Osteoblast (primary cell): Measurements from ENCODE around the gene GPATCH3. TPM values are rescaled to one million over a fixed set of nuclear protein-coding genes. Genes with fewer than 3 reads are reported as not detected.

Experiments used
- DNase-seq: peaks from one replicate; pipeline ENCODE4 v3.0.0; 2011; ENCODE audit warnings: low spot score, mixed read lengths; ENCODE audit not compliant: insufficient read length; ENCODE audit errors: missing footprints
- H2AFZ ChIP-seq: 2 replicates; pipeline ENCODE4 v1.6.0; 2011; ENCODE audit warnings: mild to moderate bottlenecking, low read length
- H3K27ac ChIP-seq: 2 replicates; pipeline ENCODE4 v1.5.1; 2011; ENCODE audit warnings: mild to moderate bottlenecking, low read depth, low read length, moderate library complexity
- H3K27me3 ChIP-seq: 2 replicates; pipeline ENCODE4 v1.6.0; 2012; ENCODE audit warnings: mild to moderate bottlenecking, control low read depth, inconsistent platforms, low read length, moderate library complexity; ENCODE audit not compliant: insufficient read depth
- H3K36me3 ChIP-seq: 2 replicates; pipeline ENCODE4 v1.5.1; 2011; ENCODE audit warnings: mild to moderate bottlenecking, low read length, control low read depth, moderate library complexity; ENCODE audit not compliant: insufficient read depth
- H3K4me1 ChIP-seq: 2 replicates; pipeline ENCODE4 v1.5.1; 2011; ENCODE audit warnings: mild to moderate bottlenecking, low read length, control low read depth, moderate library complexity; ENCODE audit not compliant: insufficient read depth
- H3K4me2 ChIP-seq: 2 replicates; pipeline ENCODE4 v1.6.0; 2011; ENCODE audit warnings: mild to moderate bottlenecking, low read length; ENCODE audit not compliant: insufficient read depth
- H3K4me3 ChIP-seq: fragments of 200-600 bp; sonication (generic); 3 replicates; pipeline ENCODE4 v1.5.1; 2012; ENCODE audit warnings: mild to moderate bottlenecking, low read length, inconsistent platforms; ENCODE audit not compliant: insufficient read depth
- H3K79me2 ChIP-seq: 2 replicates; pipeline ENCODE4 v1.6.0; 2012; ENCODE audit warnings: mild to moderate bottlenecking, low read length, control low read depth, inconsistent platforms; ENCODE audit not compliant: insufficient read depth
- H3K9me3 ChIP-seq: 2 replicates; pipeline ENCODE4 v1.5.1; 2011; ENCODE audit warnings: low read depth, low read length, control low read depth
- H4K20me1 ChIP-seq: 2 replicates; pipeline ENCODE4 v1.6.0; 2012; ENCODE audit warnings: mild to moderate bottlenecking, low read length, control low read depth; ENCODE audit not compliant: insufficient read depth
- total RNA-seq: library from RNA; depleted of rRNA; stranded (reverse); fragments of >200 nt; gene quantifications from 2 replicates; pipeline ENCODE4 v1.2.3, GENCODE V29; 2012
- TF ChIP-seq, protein P1 (sequence below): IDR thresholded peaks from 2 replicates; pipeline ENCODE4 v1.5.1; 2011; ENCODE audit warnings: mild to moderate bottlenecking, low read depth, low read length, moderate library complexity; ENCODE audit errors: extremely low read depth

Gene GPATCH3
- total RNA-seq, 1 donor: 10.9 TPM

DNA sequence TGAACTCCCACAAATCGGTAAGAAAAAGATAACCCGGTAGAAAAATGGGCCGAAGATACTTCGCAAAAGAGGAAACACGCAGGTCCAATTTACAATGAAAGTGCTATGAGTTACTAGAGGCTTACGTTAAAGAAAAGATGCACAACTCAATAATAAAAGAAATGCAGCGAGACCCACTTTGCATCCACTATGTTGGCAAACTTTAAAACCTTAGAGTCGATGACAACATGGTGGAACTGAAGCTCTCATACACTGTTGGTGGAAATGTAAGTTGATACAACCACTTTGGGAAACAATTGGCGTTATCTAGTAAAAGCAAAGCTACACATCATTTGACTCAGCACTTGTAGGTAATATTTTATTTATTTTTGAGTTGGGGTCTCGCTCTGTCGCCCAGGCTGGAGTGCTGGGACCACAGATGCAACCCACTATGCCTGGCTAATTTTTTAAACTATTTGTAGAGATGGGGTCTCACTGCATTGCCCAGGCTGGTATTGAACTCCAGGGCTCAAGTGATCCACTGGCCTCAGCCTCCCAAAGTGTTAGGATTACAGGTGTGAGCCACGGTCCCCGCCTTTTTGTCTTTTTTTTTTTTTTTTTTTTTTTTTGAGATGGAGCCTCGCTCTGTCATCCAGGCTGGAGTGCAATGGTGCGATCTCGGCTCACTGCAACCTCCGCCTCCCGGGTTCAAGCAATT lies 696 bp upstream of the GPATCH3 start:
- peak overlapping the region; percentile 86 for H2AFZ ChIP-seq
- peak overlapping the region; percentile 99 for H3K4me2 ChIP-seq
- H3K79me2 ChIP-seq: peaks cover 40% of the 10 kb centered on the region
- no peaks in the 10 kb centered on the region for H4K20me1 ChIP-seq
- peaks cover 16% of the 10 kb centered on the region for H3K4me1 ChIP-seq
- H3K36me3 ChIP-seq: peaks cover 15% of the 10 kb centered on the region
- H3K9me3 ChIP-seq: no peaks in the 10 kb centered on the region
- no peaks in the 10 kb centered on the region for H3K27me3 ChIP-seq
- peak overlapping the region; percentile 82 for H3K27ac ChIP-seq
- peak overlapping the region; percentile 98 for H3K4me3 ChIP-seq
- TF ChIP-seq, protein P1, sequence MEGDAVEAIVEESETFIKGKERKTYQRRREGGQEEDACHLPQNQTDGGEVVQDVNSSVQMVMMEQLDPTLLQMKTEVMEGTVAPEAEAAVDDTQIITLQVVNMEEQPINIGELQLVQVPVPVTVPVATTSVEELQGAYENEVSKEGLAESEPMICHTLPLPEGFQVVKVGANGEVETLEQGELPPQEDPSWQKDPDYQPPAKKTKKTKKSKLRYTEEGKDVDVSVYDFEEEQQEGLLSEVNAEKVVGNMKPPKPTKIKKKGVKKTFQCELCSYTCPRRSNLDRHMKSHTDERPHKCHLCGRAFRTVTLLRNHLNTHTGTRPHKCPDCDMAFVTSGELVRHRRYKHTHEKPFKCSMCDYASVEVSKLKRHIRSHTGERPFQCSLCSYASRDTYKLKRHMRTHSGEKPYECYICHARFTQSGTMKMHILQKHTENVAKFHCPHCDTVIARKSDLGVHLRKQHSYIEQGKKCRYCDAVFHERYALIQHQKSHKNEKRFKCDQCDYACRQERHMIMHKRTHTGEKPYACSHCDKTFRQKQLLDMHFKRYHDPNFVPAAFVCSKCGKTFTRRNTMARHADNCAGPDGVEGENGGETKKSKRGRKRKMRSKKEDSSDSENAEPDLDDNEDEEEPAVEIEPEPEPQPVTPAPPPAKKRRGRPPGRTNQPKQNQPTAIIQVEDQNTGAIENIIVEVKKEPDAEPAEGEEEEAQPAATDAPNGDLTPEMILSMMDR: no peak
- no peak for DNase-seq

DNA sequence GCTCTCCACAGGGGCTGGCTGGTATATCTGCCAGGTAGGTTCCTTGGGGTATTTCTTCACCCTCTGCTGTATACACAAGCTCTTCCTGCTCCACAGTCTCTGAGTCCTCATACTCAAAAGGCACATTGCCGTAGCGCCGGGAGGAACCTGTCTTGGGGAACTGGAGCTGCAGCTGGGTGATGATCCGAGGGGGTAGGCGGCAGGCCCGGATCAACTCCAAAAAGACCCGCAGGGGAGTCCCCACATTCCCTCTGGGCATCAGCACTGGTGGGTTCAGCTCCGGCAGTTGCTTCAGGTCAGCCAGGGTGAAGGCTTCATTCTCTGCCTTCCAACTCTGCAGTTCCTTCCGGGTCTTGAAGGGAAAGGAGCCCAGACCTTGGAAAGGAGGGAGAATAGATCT lies 2.9 kb downstream of the GPATCH3 start:
- no peak overlapping the region for H2AFZ ChIP-seq
- H3K4me3 ChIP-seq: no peak overlapping the region
- no peak for DNase-seq
- H3K36me3 ChIP-seq: peaks cover 39% of the 10 kb centered on the region
- peaks cover 16% of the 10 kb centered on the region for H3K4me1 ChIP-seq
- no peak overlapping the region for H3K4me2 ChIP-seq
- H3K9me3 ChIP-seq: no peaks in the 10 kb centered on the region
- peaks cover 57% of the 10 kb centered on the region for H3K79me2 ChIP-seq
- no peak overlapping the region for H3K27ac ChIP-seq
- no peaks in the 10 kb centered on the region for H3K27me3 ChIP-seq
- TF ChIP-seq, protein P1: no peak
- no peaks in the 10 kb centered on the region for H4K20me1 ChIP-seq

DNA sequence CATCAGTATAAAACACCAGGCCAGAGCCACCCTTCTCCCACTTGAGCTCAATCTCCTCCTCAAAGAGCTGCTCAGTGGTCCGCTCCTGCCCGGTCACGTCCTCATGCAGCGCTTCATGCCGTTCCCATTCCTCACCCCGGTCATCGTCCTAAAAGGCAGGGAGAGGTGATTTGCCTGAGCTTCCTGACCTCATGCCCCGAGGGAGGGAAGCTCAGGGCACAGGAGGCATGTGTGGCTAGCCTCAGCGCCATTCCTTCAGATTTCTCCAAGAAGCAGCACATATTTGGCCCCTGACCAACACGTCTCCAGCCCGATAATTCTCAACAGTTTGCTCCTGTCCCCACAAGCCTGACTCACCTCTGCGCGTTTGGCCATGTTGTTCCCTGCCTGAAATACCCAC lies 6.0 kb downstream of the GPATCH3 start:
- no peak overlapping the region for H3K4me2 ChIP-seq
- peaks cover 3% of the 10 kb centered on the region for H4K20me1 ChIP-seq
- H3K27me3 ChIP-seq: no peaks in the 10 kb centered on the region
- peaks cover 9% of the 10 kb centered on the region for H3K4me1 ChIP-seq
- H3K4me3 ChIP-seq: no peak overlapping the region
- DNase-seq: no peak
- H3K36me3 ChIP-seq: peaks cover 43% of the 10 kb centered on the region
- TF ChIP-seq, protein P1: no peak
- no peaks in the 10 kb centered on the region for H3K9me3 ChIP-seq
- no peak overlapping the region for H3K27ac ChIP-seq
- no peak overlapping the region for H2AFZ ChIP-seq
- peaks cover 52% of the 10 kb centered on the region for H3K79me2 ChIP-seq

DNA sequence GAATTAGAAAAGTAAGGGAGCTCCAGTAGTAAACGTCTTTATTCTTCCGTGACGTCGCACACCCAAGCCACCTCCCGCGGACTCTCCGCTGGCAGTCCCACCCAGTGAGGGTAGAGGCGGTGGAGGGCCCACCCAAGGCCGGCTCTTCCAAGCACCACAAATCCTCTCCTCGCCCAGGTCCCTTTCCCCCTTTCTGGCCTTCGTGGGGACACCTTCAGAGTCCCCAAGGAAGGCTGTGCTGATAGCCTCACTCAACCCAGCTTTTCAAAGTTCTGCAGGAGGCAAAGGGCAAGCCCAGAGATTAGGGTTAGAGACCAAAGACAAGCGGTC lies 9.8 kb downstream of the GPATCH3 start:
- Histone ChIP-seq H3K79me2 (peaks cover 40% of the 10 kb centered on the region), H3K27me3 (no peaks in the 10 kb centered on the region), H3K9me3 (no peaks in the 10 kb centered on the region), H3K4me3 (peak overlapping the region; percentile 93), H4K20me1 (peaks cover 20% of the 10 kb centered on the region), H2AFZ (peak overlapping the region; percentile 69), H3K4me2 (peak overlapping the region; percentile 91), H3K27ac (peak overlapping the region; percentile 88), H3K4me1 (peaks cover 10% of the 10 kb centered on the region), H3K36me3 (peaks cover 52% of the 10 kb centered on the region)
- no peak for DNase-seq
- TF ChIP-seq, protein P1: no peak
